HG03469 (cell line): ENCODE data around the gene KCNK16.

ENCODE experiments used
- ATAC-seq: cut with Tn5 transposase; IDR thresholded peaks from one replicate; pipeline ENCODE4 v1.9.1; 2021; ENCODE audit warnings: mild to moderate bottlenecking, moderate library complexity, moderate number of reproducible peaks; ENCODE audit not compliant: unreplicated experiment

Gene KCNK16

GRCh38 chr6:39281312-39281980, 41.1 kb downstream of the KCNK16 start:
- ATAC-seq: no peak

GRCh38 chr6:39280247-39280731, 42.2 kb downstream of the KCNK16 start:
- ATAC-seq: no peak

- ATAC-seq: no peak
Observed at GRCh38 chr6:39279539-39279938, 43.0 kb downstream of the KCNK16 start.

- ATAC-seq: no peak
Observed at GRCh38 chr6:39276379-39276995, 46.0 kb downstream of the KCNK16 start.

- no peak for ATAC-seq
Observed at GRCh38 chr6:39274903-39275302, 47.6 kb downstream of the KCNK16 start.

GRCh38 chr6:39274471-39274870, 48.0 kb downstream of the KCNK16 start:
- no peak for ATAC-seq

GRCh38 chr6:39273406-39273821, 49.1 kb downstream of the KCNK16 start:
- no peak for ATAC-seq

GRCh38 chr6:39269961-39270360, 52.5 kb downstream of the KCNK16 start:
- no peak for ATAC-seq

- ATAC-seq: no peak
Observed at GRCh38 chr6:39268721-39269120, 53.8 kb downstream of the KCNK16 start.

GRCh38 chr6:39268171-39268570, 54.3 kb downstream of the KCNK16 start:
- no peak for ATAC-seq

- no peak for ATAC-seq
Observed at GRCh38 chr6:39266782-39267355, 55.6 kb downstream of the KCNK16 start.

GRCh38 chr6:39266375-39266774, 56.1 kb downstream of the KCNK16 start:
- ATAC-seq: no peak
